Raji (cell line): ENCODE results near the gene THAP6.

ENCODE experiments used
- POLR2A ChIP-seq: IDR thresholded peaks from 2 replicates; pipeline ENCODE4 v1.6.1; 2011; ENCODE audit warnings: low read depth, low read length, control low read depth; ENCODE audit not compliant: insufficient read depth

Gene THAP6

DNA sequence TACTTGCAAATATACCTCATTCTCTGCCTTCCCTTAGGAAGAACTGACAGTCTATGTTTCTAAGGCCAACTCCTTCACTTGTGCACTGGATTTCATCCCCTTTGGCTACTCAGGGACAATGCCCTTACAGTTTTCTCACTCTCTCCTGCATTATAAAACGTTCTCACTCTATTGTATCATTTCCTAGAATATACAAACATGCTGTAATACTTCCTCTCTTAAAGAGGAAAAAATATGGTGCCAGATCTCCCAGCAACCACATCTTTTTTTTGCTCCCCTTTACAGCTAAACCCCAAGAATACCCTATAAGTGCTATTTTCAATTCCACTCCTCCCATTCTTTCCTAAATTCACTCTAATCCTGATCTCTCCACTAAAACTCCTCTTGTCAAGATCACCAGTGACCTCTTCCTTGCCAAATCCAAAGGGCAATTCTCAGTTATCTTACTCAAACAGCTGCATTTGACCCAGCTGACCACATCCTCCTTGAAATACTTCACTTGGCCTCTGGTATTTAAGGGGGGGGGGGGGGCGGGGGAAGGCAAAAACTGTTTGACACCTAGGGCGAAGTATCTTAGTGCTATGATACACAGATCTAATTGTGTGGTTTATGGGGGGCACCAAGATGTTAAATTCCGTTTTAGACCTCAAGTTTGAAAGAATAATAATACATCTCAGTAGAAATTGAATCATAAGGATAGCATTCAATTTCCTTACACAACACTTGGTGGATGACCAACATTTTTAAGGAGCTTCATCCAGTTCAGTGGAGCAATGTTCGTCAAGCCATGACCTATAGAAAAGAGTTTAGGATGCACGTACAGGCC is 1.7 kb upstream of the THAP6 start:
- TF ChIP-seq POLR2A: no peak

DNA sequence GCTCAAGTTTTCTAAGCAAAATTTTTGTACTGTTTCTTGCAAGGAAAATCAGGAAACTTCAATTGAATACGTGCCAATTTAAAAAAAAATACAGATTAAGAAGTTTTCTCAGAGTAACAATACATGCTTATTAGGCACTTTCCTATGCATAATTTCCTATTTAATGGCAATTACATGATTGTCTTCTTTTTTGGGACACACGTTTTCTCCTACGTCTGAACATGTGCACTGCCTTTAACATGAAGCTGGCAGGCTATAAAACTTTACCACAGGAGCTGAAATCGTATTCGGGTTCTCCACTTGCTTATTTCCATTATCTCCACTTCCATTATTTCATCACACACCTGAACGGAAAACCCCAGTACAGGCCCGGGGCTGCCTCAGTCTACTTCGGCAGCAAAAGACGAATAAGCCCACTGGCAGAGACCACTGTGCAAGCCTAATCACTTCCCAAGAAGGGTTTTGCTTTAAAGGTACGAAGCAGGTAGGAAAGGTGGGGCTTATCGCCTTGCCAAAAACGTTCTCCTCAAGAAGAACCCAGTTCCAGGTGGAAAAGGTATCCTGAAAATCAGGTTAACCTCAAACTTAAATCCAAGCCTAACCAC is 645 bp upstream of the THAP6 start:
- TF ChIP-seq POLR2A: no peak

DNA sequence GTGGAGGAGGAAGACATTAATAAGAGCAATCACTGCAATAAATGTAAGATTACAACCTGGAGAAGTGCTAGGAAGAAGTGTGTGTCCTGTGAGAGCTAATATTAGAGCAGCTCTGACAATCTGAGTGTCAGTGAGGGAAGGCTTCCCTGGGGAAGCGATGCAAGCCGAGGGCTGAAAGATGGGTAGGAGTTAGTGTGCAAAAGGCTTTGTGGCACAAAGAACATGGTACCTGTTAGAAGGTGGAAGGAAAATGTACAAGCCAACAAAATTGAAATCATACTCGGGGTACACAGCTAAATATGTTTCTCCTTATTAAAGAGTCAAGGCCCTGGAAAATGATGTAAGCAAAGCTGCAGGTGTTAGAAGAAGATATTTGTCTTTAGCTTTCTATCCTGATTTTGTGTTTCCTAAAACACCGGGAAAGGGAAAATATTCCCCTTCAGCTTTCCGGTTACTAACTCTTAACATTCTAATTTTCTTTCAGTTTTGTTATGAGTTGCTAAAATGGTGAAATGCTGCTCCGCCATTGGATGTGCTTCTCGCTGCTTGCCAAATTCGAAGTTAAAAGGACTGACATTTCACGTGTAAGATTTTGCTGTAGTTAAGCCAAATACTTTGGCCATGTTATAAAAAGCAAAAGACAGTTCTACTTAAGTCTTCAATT is 808 bp downstream of the THAP6 start:
- no peak for TF ChIP-seq POLR2A

DNA sequence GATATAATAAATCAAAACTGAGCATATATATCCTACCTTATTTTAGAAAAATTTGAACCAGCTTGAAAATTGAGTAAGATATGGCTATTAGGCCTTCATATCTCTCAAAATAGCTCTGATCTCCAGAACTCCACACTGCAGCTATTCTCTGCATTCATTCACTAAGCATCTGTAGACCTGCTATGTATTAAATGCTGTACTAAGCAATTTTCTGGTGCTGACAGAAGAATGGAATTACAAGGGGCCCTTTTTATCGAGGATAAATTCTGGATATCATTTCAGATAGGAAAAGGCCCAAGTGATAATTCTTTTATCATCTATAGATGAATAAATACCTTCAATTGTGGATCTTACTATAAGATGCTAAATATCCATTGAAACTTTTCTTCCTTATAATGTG is 1.9 kb downstream of the THAP6 start:
- TF ChIP-seq POLR2A: no peak

- no peak for TF ChIP-seq POLR2A
Observed at GRCh38 chr4:75525086-75525485, 10.8 kb downstream of the THAP6 start.

GRCh38 chr4:75525910-75526309 is 11.6 kb downstream of the THAP6 start:
- no peak for TF ChIP-seq POLR2A

GRCh38 chr4:75527482-75527881 is 13.2 kb downstream of the THAP6 start:
- no peak for TF ChIP-seq POLR2A

DNA sequence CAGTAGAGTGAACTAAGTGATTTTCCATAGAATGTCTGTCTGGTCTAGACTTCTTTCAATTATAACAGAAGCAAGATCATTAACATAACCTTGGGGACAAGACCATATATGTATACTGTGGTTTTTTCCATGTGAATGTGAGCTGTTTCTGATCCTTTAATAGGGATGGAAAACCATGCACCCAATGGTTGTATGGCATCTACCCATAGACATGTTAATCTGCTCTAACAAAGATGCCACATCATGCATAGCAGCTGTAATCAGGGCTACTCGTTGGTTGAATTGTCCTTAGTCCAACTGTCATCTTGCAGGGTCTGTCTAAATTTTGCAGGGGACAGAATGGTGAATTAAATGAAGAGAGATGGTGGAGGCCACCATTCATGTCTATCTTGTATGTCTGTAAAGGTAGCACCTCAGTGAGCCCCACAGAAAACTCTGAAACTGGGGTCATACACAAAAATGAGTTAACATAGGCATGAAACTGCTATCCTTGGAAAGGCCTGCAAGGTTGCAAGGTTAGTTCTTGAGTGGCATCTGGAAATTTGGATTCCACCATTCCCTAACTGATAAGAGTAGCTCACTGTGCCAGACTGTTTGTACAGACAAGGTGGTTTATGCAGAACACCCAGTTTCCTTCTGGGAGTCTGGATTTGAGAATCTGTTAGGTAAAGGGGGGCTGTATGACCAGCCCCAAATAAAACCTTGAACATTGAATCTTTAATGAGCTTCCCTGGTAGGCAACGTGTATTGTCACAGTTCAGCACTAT is 16.5 kb downstream of the THAP6 start:
- no peak for TF ChIP-seq POLR2A

GRCh38 chr4:75542824-75543223 is 28.6 kb downstream of the THAP6 start:
- TF ChIP-seq POLR2A: no peak

GRCh38 chr4:75544870-75545269 is 30.6 kb downstream of the THAP6 start:
- no peak for TF ChIP-seq POLR2A

DNA sequence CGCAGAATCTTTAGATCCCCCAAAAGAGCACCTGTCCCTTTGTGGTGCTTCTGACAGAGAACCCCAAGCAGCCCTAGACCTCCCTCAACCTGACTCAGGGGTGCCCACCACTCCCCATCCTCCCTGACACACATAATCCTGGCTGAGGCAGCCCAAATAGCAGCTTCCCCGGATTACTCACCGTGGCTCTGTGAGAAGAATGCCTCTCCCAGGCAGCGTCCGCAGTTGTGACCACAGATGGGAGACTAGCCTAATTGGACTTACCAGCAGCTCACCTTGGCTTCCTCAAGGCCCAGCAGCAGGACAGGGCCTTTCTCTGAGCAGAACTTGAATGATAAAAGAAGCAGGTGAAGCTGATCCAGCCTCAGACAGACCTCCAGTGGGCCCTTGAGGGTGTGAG is 31.3 kb downstream of the THAP6 start:
- TF ChIP-seq POLR2A: no peak

- no peak for TF ChIP-seq POLR2A
Observed at GRCh38 chr4:75547647-75548387, 33.5 kb downstream of the THAP6 start.

GRCh38 chr4:75549019-75549418 is 34.7 kb downstream of the THAP6 start:
- TF ChIP-seq POLR2A: no peak

DNA sequence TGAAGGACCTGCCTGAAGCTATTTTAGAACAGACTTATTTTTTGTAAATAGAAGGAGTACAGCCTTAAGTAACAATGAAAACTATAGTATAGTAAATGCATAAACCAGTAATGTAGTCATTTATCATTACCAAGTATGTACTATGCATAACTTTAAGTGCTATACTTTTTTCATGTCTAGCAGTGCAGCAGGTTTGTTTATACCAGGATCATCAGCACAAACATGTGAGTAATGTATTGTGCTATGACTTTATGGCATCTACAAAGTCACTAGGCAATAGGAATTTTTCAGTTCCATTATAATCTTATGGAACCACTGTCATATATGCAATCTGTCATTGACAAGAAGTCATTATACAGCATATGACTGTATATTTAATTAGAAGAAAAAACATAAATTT is 38.2 kb downstream of the THAP6 start:
- TF ChIP-seq POLR2A: no peak
